Stimulated activated CD4-positive, alpha-beta T cell treated with anti-CD3 and anti-CD28 coated beads, Interleukin-15, amount 100 ng/mL, for 24 hours (primary cell): ENCODE measurements around the gene ALB.

Experiments
- DNase-seq: peaks from one replicate; pipeline ENCODE4 v3.0.0-alpha.2; 2020

ALB gene

GRCh38 chr4:73409012-73409862, 5.2 kb downstream of the ALB start:
- DNase-seq = no peak

- DNase-seq = no peak
Measured at GRCh38 chr4:73409978-73410548, 6.0 kb downstream of the ALB start.

DNA sequence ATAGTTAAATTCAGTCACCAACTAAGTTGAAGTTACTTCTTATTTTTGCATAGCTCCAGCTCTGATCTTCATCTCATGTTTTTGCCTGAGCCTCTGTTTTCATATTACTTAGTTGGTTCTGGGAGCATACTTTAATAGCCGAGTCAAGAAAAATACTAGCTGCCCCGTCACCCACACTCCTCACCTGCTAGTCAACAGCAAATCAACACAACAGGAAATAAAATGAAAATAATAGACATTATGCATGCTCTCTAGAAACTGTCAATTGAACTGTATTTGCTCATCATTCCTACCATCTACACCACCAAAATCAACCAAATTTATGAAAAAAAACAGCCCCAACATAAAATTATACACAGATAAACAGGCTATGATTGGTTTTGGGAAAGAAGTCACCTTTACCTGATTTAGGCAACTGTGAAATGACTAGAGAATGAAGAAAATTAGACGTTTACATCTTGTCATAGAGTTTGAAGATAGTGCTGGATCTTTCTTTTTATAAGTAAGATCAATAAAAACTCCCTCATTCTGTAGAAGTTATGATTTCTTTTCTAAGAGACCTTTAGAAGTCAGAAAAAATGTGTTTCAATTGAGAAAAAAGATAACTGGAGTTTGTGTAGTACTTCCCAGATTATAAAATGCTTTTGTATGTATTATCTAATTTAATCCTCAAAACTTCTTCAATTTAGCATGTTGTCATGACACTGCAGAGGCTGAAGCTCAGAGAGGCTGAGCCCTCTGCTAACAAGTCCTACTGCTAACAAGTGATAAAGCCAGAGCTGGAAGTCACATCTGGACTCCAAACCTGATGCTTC, 7.0 kb downstream of the ALB start:
- DNase-seq = no peak

DNA sequence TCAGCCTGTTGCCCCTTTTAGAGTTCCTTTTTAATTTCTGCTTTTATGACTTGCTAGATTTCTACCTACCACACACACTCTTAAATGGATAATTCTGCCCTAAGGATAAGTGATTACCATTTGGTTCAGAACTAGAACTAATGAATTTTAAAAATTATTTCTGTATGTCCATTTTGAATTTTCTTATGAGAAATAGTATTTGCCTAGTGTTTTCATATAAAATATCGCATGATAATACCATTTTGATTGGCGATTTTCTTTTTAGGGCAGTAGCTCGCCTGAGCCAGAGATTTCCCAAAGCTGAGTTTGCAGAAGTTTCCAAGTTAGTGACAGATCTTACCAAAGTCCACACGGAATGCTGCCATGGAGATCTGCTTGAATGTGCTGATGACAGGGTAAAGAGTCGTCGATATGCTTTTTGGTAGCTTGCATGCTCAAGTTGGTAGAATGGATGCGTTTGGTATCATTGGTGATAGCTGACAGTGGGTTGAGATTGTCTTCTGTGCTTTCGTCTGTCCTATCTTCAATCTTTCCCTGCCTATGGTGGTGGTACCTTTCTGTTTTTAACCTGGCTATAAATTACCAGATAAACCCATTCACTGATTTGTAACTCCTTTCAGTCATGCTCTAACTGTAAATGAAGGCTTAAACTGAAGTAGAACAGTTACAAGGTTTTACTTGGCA, 7.8 kb downstream of the ALB start:
- no peak for DNase-seq

DNA sequence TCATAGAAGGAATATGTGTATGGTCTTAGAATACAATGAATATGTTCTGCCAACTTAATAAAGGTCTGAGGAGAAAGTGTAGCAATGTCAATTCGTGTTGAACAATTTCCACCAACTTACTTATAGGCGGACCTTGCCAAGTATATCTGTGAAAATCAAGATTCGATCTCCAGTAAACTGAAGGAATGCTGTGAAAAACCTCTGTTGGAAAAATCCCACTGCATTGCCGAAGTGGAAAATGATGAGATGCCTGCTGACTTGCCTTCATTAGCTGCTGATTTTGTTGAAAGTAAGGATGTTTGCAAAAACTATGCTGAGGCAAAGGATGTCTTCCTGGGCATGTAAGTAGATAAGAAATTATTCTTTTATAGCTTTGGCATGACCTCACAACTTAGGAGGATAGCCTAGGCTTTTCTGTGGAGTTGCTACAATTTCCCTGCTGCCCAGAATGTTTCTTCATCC, 9.2 kb downstream of the ALB start:
- no peak for DNase-seq

- no peak for DNase-seq
Measured at GRCh38 chr4:73414936-73415271, 10.8 kb downstream of the ALB start.

DNA sequence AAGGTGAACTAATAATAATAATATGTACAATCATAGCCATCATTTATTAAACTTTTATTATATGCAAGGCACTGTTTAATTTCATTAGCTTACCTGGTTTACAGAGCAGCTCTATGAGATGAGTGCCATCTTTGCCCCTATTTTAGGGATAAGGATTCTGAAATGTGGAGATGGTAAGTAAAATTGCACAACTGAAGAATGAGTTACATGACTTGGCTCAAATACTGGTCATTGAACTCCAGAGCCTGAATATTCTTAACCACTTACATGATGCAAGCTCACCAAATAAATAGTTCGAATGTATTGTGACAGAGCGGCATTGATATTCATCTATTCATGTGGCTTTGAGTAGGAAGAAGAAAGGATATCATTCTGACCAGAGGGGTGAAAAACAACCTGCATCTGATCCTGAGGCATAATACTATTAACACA, 11.7 kb downstream of the ALB start:
- no peak for DNase-seq

DNA sequence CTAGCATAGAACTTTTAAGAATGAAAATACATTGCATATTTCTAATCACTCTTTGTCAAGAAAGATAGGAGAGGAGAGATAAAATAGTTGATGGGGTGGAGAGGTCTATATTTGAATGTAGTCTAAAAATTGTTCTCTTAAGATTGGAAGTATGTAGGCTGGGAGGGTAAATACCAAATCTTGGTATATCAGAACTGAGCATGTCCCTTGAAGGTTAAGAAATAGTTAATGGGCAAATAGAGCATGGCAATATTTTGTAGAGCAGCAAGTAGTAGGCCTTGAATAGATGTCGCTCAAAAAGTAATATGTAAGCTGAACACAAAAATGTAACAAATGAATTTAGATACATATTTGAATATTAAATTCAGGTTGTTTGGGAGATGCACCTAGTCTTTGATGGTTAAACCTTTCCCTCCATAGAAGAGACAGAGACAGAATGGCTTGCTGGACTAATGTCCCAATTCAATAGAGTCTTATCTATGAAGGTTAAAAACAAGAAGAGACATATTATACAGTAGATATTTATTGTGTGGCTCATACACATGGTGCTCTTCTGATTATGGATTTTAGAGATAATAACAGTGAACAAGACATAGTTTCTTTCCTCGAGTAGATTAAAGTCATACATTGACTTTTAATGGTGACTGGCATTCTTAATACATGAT, 12.5 kb downstream of the ALB start:
- no peak for DNase-seq

GRCh38 chr4:73417342-73417741, 13.3 kb downstream of the ALB start:
- DNase-seq = no peak

- DNase-seq = no peak
Measured at GRCh38 chr4:73417973-73418372, 13.9 kb downstream of the ALB start.

DNA sequence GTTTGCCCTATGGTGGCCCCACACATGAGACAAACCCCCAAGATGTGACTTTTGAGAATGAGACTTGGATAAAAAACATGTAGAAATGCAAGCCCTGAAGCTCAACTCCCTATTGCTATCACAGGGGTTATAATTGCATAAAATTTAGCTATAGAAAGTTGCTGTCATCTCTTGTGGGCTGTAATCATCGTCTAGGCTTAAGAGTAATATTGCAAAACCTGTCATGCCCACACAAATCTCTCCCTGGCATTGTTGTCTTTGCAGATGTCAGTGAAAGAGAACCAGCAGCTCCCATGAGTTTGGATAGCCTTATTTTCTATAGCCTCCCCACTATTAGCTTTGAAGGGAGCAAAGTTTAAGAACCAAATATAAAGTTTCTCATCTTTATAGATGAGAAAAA, 14.6 kb downstream of the ALB start:
- no peak for DNase-seq

DNA sequence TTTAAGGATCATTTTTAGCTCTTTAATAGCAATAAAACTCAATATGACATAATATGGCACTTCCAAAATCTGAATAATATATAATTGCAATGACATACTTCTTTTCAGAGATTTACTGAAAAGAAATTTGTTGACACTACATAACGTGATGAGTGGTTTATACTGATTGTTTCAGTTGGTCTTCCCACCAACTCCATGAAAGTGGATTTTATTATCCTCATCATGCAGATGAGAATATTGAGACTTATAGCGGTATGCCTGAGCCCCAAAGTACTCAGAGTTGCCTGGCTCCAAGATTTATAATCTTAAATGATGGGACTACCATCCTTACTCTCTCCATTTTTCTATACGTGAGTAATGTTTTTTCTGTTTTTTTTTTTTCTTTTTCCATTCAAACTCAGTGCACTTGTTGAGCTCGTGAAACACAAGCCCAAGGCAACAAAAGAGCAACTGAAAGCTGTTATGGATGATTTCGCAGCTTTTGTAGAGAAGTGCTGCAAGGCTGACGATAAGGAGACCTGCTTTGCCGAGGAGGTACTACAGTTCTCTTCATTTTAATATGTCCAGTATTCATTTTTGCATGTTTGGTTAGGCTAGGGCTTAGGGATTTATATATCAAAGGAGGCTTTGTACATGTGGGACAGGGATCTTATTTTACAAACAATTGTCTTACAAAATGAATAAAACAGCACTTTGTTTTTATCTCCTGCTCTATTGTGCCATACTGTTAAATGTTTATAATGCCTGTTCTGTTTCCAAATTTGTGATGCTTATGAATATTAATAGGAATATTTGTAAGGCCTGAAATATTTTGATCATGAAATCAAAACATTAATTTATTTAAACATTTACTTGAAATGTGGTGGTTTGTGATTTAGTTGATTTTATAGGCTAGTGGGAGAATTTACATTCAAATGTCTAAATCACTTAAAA, 15.3 kb downstream of the ALB start:
- no peak for DNase-seq

DNA sequence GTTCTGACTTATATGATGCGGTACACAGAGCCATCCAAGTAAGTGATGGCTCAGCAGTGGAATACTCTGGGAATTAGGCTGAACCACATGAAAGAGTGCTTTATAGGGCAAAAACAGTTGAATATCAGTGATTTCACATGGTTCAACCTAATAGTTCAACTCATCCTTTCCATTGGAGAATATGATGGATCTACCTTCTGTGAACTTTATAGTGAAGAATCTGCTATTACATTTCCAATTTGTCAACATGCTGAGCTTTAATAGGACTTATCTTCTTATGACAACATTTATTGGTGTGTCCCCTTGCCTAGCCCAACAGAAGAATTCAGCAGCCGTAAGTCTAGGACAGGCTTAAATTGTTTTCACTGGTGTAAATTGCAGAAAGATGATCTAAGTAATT, 16.5 kb downstream of the ALB start:
- DNase-seq = no peak

- no peak for DNase-seq
Measured at GRCh38 chr4:73421708-73422457, 17.8 kb downstream of the ALB start.

GRCh38 chr4:73422458-73422752, 18.3 kb downstream of the ALB start:
- DNase-seq = no peak

- no peak for DNase-seq
Measured at GRCh38 chr4:73423184-73423583, 19.1 kb downstream of the ALB start.

- no peak for DNase-seq
Measured at GRCh38 chr4:73426666-73427065, 22.6 kb downstream of the ALB start.

DNA sequence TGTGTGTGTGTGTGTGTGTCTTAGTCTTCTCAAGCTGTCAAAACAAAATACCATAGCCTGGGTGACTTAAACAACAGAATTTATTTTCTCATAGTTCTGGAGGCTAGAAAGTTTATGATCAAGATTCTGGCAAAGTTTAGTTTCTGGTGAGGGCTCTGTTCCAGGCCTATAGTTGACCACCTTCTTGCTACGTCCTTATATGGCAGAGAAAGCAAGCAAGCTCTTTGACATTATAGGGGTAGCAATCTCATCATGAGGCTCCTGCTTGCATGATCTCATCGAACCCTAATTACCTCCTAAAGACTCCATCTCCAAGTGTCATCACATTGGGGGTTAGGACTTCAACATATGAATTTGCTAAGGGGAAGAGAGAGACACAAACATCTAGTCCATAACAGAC, 25.0 kb downstream of the ALB start:
- no peak for DNase-seq

DNA sequence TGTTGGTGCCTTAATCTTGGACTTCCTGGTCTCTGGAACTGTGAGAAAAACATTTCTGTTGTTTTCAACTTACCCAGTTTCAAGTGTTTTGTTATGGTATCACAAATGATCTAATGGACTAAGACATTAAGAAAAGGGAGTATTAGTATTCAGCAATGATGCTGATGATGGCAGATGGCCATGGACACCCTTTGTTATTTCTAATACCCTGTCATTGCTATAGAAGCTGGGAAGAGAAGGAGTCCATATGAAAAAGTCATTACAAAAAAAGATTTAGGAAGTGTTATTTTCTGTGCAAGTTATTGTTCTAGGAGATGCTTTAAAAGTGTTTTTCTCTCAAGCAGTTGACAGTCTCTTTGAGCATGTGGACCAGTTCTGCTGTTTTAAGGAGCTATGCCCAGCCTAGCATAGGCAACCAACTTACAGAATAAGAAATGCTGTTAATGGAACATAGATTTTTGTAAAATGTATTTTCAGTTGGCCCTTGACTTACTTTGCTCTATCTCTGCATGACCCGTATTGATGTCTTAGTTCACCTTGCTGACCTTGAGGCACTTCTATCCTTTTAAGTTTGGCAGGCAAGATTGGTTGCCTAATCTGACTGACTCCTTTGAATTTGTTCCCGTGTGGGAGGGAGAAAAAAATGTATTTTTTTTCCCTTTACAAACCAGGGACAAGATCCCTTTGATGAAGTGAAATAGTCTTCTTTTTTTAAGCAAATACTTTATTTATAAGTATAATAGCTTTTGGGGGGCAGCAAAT, 25.9 kb downstream of the ALB start:
- no peak for DNase-seq

- DNase-seq = no peak
Measured at GRCh38 chr4:73431813-73432168, 27.7 kb downstream of the ALB start.
